IMR-90 (cell line): ENCODE data around the gene PALB2. TPM values are rescaled to one million over a fixed set of nuclear protein-coding genes. Genes with fewer than 3 reads are reported as not detected.

Experiments
- ATAC-seq: fragments of 200-7000 bp; cut with Tn5 transposase; 2 replicates; pipeline ENCODE4 v1.9.1; 2020; ENCODE audit warnings: low read depth, mild to moderate bottlenecking, moderate library complexity
- BruUV-seq: library from RNA; stranded (reverse); fragments of 400-500 nt; replicated peaks from 2 replicates; lab custom pipeline; 2021; lab: Mats Ljungman, UMichigan
- CTCF ChIA-PET: fragments of 300-600 bp; formaldehyde crosslinking; extraction: SDS; loops from one replicate; lab custom pipeline; 2021; ENCODE audit warnings: antibody characterized with exemption; lab: Yijun Ruan, JAX
- POLR2A ChIA-PET: fragments of 300-600 bp; sonication (Branson Sonifier 250); formaldehyde crosslinking; loops from one replicate; lab custom pipeline; 2022; ENCODE audit warnings: antibody characterized with exemption; ENCODE audit not compliant: unreplicated experiment; lab: Charles Lee
- DNase-seq: peaks from one replicate; pipeline ENCODE4 v3.0.0; 2013
- H2AFZ ChIP-seq: replicated peaks from 2 replicates; pipeline ENCODE3; 2013; ENCODE audit warnings: low read length, mild to moderate bottlenecking; ENCODE audit not compliant: poor library complexity
- H2AK5ac ChIP-seq: 2 replicates; pipeline ENCODE4 v1.6.1; 2013; ENCODE audit warnings: low read depth, low read length, inconsistent platforms
- H2AK9ac ChIP-seq: replicated peaks from 2 replicates; pipeline ENCODE3; 2013; ENCODE audit warnings: mild to moderate bottlenecking, low read depth, low read length, moderate library complexity; ENCODE audit not compliant: poor library complexity
- H2BK120ac ChIP-seq: 2 replicates; pipeline ENCODE4 v1.6.1; 2013; ENCODE audit warnings: low read depth, low read length, inconsistent platforms
- H2BK15ac ChIP-seq: 3 replicates; pipeline ENCODE4 v1.6.1; 2013; ENCODE audit warnings: low read depth, low read length, inconsistent platforms
- H2BK20ac ChIP-seq: 2 replicates; pipeline ENCODE4 v1.6.1; 2013; ENCODE audit warnings: low read depth, mild to moderate bottlenecking, inconsistent platforms, low read length, moderate library complexity
- H2BK5ac ChIP-seq: 2 replicates; pipeline ENCODE4 v1.6.1; 2013; ENCODE audit warnings: mild to moderate bottlenecking, low read depth, low read length, inconsistent platforms; ENCODE audit not compliant: poor library complexity, severe bottlenecking
- H3K14ac ChIP-seq: replicated peaks from 2 replicates; pipeline ENCODE4 v1.6.1; 2013; ENCODE audit warnings: low read depth, low read length, inconsistent platforms
- H3K18ac ChIP-seq: 2 replicates; pipeline ENCODE4 v1.6.1; 2013; ENCODE audit warnings: low read depth, low read length, control low read depth
- H3K23ac ChIP-seq: 2 replicates; pipeline ENCODE4 v1.6.1; 2013; ENCODE audit warnings: low read depth, low read length, inconsistent platforms
- H3K27ac ChIP-seq: 2 replicates; pipeline ENCODE4 v1.5.1; 2013; ENCODE audit warnings: mild to moderate bottlenecking, control low read depth, low read length; ENCODE audit not compliant: insufficient read depth
- H3K27me3 ChIP-seq: 2 replicates; pipeline ENCODE4 v1.6.1; 2013; ENCODE audit warnings: low read length; ENCODE audit not compliant: control insufficient read depth, insufficient read depth
- H3K36me3 ChIP-seq: 2 replicates; pipeline ENCODE4 v1.6.1; 2013; ENCODE audit warnings: low read length, mixed read lengths; ENCODE audit not compliant: control insufficient read depth, insufficient read depth
- H3K4ac ChIP-seq: 2 replicates; pipeline ENCODE4 v1.6.1; 2013; ENCODE audit warnings: low read depth, low read length, inconsistent platforms
- H3K4me1 ChIP-seq: 2 replicates; pipeline ENCODE4 v1.6.1; 2013; ENCODE audit warnings: low read length, mixed read lengths; ENCODE audit not compliant: control insufficient read depth, insufficient read depth
- H3K4me2 ChIP-seq: 2 replicates; pipeline ENCODE4 v1.6.1; 2013; ENCODE audit warnings: low read depth, mild to moderate bottlenecking, control low read depth, low read length, moderate library complexity
- H3K4me3 ChIP-seq: 2 replicates; pipeline ENCODE4 v1.5.1; 2013; ENCODE audit warnings: low read depth, mild to moderate bottlenecking, control low read depth, low read length, moderate library complexity; ENCODE audit not compliant: insufficient read depth
- H3K56ac ChIP-seq: 2 replicates; pipeline ENCODE4 v1.6.1; 2013; ENCODE audit warnings: low read length, inconsistent platforms; ENCODE audit not compliant: insufficient read depth; ENCODE audit errors: extremely low read depth
- H3K79me1 ChIP-seq, 2 experiments: 2 replicates each; pipeline ENCODE4 v1.6.1; 2013; ENCODE audit warnings: low read length in 2 of 2, inconsistent platforms in 1 of 2, low read depth in 1 of 2
- H3K9ac ChIP-seq: 2 replicates; pipeline ENCODE4 v1.6.1; 2013; ENCODE audit warnings: low read depth, low read length, control low read depth
- H3K9me1 ChIP-seq: 2 replicates; pipeline ENCODE4 v1.6.1; 2013; ENCODE audit warnings: low read length, inconsistent platforms; ENCODE audit not compliant: insufficient read depth
- H3K9me3 ChIP-seq: 2 replicates; pipeline ENCODE4 v1.6.1; 2013; ENCODE audit warnings: low read length; ENCODE audit not compliant: control insufficient read depth, insufficient read depth
- H4K20me1 ChIP-seq: 2 replicates; pipeline ENCODE4 v1.6.1; 2013; ENCODE audit warnings: low read length, inconsistent platforms; ENCODE audit not compliant: insufficient read depth
- H4K5ac ChIP-seq: 2 replicates; pipeline ENCODE4 v1.6.1; 2013; ENCODE audit warnings: mild to moderate bottlenecking, low read depth, low read length, control low read depth
- H4K8ac ChIP-seq, 2 experiments: 2 replicates each; pipeline ENCODE4 v1.6.1; 2013; ENCODE audit warnings: low read depth in 2 of 2, low read length in 2 of 2, control low read depth in 1 of 2, inconsistent platforms in 1 of 2
- H4K91ac ChIP-seq: 2 replicates; pipeline ENCODE4 v1.6.1; 2013; ENCODE audit warnings: low read depth, low read length, inconsistent platforms; ENCODE audit not compliant: insufficient read depth
- BHLHE40 ChIP-seq: fragments of 150-350 bp; IDR thresholded peaks from 2 replicates; pipeline ENCODE4 v1.6.1; 2016; ENCODE audit warnings: mild to moderate bottlenecking, low read depth, low read length
- CEBPB ChIP-seq: IDR thresholded peaks from 2 replicates; pipeline ENCODE4 v1.6.1; 2012; ENCODE audit warnings: low read depth, low read length, improper control_type of control experiment
- CHD1 ChIP-seq: IDR thresholded peaks from 2 replicates; pipeline ENCODE4 v1.6.1; 2012; ENCODE audit warnings: low read depth, low read length, improper control_type of control experiment
- CTCF ChIP-seq: conservative IDR thresholded peaks from 2 replicates; pipeline ENCODE4 v1.5.1; 2012; ENCODE audit warnings: mild to moderate bottlenecking, low read depth, low read length, improper control_type of control experiment
- ELK1 ChIP-seq: fragments of 150-350 bp; IDR thresholded peaks from 2 replicates; pipeline ENCODE4 v1.6.1; 2016; ENCODE audit warnings: low read depth, mild to moderate bottlenecking, low read length, moderate library complexity, borderline replicate concordance
- FOS ChIP-seq: fragments of 150-350 bp; IDR thresholded peaks from 2 replicates; pipeline ENCODE4 v1.6.1; 2016; ENCODE audit warnings: low read depth, low read length
- MAFK ChIP-seq: IDR thresholded peaks from 2 replicates; pipeline ENCODE4 v1.6.1; 2012; ENCODE audit warnings: low read depth, low read length, improper control_type of control experiment
- MAZ ChIP-seq: IDR thresholded peaks from 2 replicates; pipeline ENCODE4 v1.6.1; 2012; ENCODE audit warnings: low read depth, mild to moderate bottlenecking, low read length, improper control_type of control experiment, moderate library complexity, borderline replicate concordance
- MXI1 ChIP-seq: IDR thresholded peaks from 2 replicates; pipeline ENCODE4 v1.6.1; 2012; ENCODE audit warnings: low read depth, mild to moderate bottlenecking, low read length, moderate library complexity, borderline replicate concordance
- NFE2L2 ChIP-seq: fragments of 150-350 bp; IDR thresholded peaks from 2 replicates; pipeline ENCODE4 v1.6.1; 2016; ENCODE audit warnings: low read depth, mild to moderate bottlenecking, low read length
- POLR2A ChIP-seq: IDR thresholded peaks from 2 replicates; pipeline ENCODE4 v1.6.1; 2012; ENCODE audit warnings: mild to moderate bottlenecking, low read depth, low read length
- RAD21 ChIP-seq: IDR thresholded peaks from 2 replicates; pipeline ENCODE4 v1.6.1; 2012; ENCODE audit warnings: low read length, improper control_type of control experiment
- RCOR1 ChIP-seq: IDR thresholded peaks from 2 replicates; pipeline ENCODE4 v1.6.1; 2012; ENCODE audit warnings: mild to moderate bottlenecking, low read length, improper control_type of control experiment; ENCODE audit not compliant: insufficient replicate concordance
- RFX5 ChIP-seq: IDR thresholded peaks from 2 replicates; pipeline ENCODE4 v1.8.0; 2012; ENCODE audit warnings: low read depth, mild to moderate bottlenecking, low read length, moderate library complexity
- SMC3 ChIP-seq: fragments of 150-350 bp; IDR thresholded peaks from 2 replicates; pipeline ENCODE4 v1.6.1; 2016; ENCODE audit warnings: low read depth, mild to moderate bottlenecking, antibody characterized with exemption, low read length, moderate library complexity
- USF2 ChIP-seq: fragments of 150-350 bp; IDR thresholded peaks from 2 replicates; pipeline ENCODE4 v1.6.1; 2017; ENCODE audit warnings: mild to moderate bottlenecking, antibody characterized with exemption, low read length, low read depth
- WGBS, 2 experiments: methylation state at CpG; one replicate each; pipeline versions ENCODE4 v1.1.5 to v1.1.7; 2013; ENCODE audit warnings: missing lambda C conversion rate in 2 of 2; ENCODE audit not compliant: insufficient read length in 1 of 2; ENCODE audit errors: extremely low coverage in 2 of 2; 5-methylcytosine and 5-hydroxymethylcytosine counted together
- dilution Hi-C: fragments of 300-500 bp; cut with HindIII; formaldehyde crosslinking; loops from one replicate; pipeline ENCODE4 v1.14.3; 2018; ENCODE audit warnings: low sequenced_read_pairs; ENCODE audit not compliant: unreplicated experiment
- in situ Hi-C: fragments of 300-500 bp; cut with MboI; formaldehyde crosslinking; loops from 3 replicates; pipeline ENCODE4 v1.14.3; 2019; ENCODE audit warnings: low sequenced_read_pairs, inconsistent platforms, mixed read lengths
- intact Hi-C: fragments of 100-400 bp; cut with micrococcal nuclease; formaldehyde crosslinking; loops from 2 replicates; pipeline ENCODE4 v1.10.0; 2022
- polyA plus RNA-seq, 3 experiments: library from polyadenylated mRNA; depleted of rRNA; stranded (reverse); fragments of >200 nt; gene quantifications; 2 replicates each; pipeline ENCODE4 v1.2.3, GENCODE V29; 2012; ENCODE audit warnings: low replicate concordance in 1 of 3
- total RNA-seq: library from RNA; depleted of rRNA; stranded (reverse); fragments of >200 nt; gene quantifications from 2 replicates; pipeline ENCODE4 v1.2.3, GENCODE V29; 2012

Gene PALB2
- total and polyA plus RNA-seq, 2 of the 4 experiments (the other 2 are of a cell fraction) = 4.1 to 8.6 TPM

- ChIA-PET POLR2A (no interaction called here), CTCF (interaction anchor here (0.6 kb wide), 1 partner anchor 51 kb away, joined by 3 read pairs; no protein-coding TSS in a partner anchor)
- dilution Hi-C loops = no loop called here
These were observed 74.4 kb downstream of the PALB2 start for GRCh38 chr16:23566724-23567123.

More at GRCh38 chr16:23566724-23567123, 74.4 kb downstream of the PALB2 start:
- no peak overlapping the region for H3K4me3 ChIP-seq
- ATAC-seq (no peak), DNase-seq (no peak)
- no peak overlapping the region for H2BK15ac ChIP-seq
- H3K79me1 ChIP-seq = peaks cover 32 to 38% of the 10 kb centered on the region in 2 experiments
- no peaks in the 10 kb centered on the region for H3K9me3 ChIP-seq
- in situ Hi-C loops = no loop called here
- peaks cover 7% of the 10 kb centered on the region; the same call in 1 of the 2 replicates for H4K20me1 ChIP-seq
- H2BK20ac ChIP-seq = no peak overlapping the region
- H2AK9ac ChIP-seq = no peak overlapping the region
- H3K9ac ChIP-seq = no peak overlapping the region
- no peak overlapping the region for H3K56ac ChIP-seq
- H3K4me1 ChIP-seq = no peaks in the 10 kb centered on the region
- peaks cover 3% of the 10 kb centered on the region; the same call in 1 of the 2 replicates for H3K9me1 ChIP-seq
- no peak overlapping the region for H2AFZ ChIP-seq
- no TSS peak for BruUV-seq
- H4K91ac ChIP-seq = no peak overlapping the region
- WGBS, 2 experiments = 100% methylated on average over 2 of the region's 8 CpGs; no CpG with 5 or more reads in 1 of the 2 experiments
- no peak overlapping the region for H4K5ac ChIP-seq
- no peak overlapping the region for H3K23ac ChIP-seq
- H3K27me3 ChIP-seq = no peaks in the 10 kb centered on the region
- H3K27ac ChIP-seq = no peak overlapping the region
- no peak overlapping the region for H2AK5ac ChIP-seq
- no peak overlapping the region for H2BK5ac ChIP-seq
- no peak overlapping the region for H3K18ac ChIP-seq
- no peak overlapping the region for H4K8ac ChIP-seq
- H3K36me3 ChIP-seq = peaks cover 82% of the 10 kb centered on the region
- intact Hi-C loops = no loop called here
- no peak overlapping the region for H3K4me2 ChIP-seq
- no peak overlapping the region for H3K4ac ChIP-seq
- no peak overlapping the region for H3K14ac ChIP-seq
- TF ChIP-seq RCOR1 = no peak
- TF ChIP-seq FOS = no peak
- no peak for TF ChIP-seq NFE2L2
- TF ChIP-seq CEBPB = no peak
- TF ChIP-seq RAD21 = no peak
- no peak for TF ChIP-seq MAFK
- TF ChIP-seq USF2 = no peak
- TF ChIP-seq CHD1 = no peak
- TF ChIP-seq MAZ = no peak
- no peak for TF ChIP-seq BHLHE40
- no peak for TF ChIP-seq ELK1
- TF ChIP-seq CTCF = no peak
- TF ChIP-seq POLR2A = no peak
- no peak for TF ChIP-seq RFX5
- no peak for TF ChIP-seq SMC3
- no peak for TF ChIP-seq MXI1
- H2BK120ac ChIP-seq = no peak overlapping the region
